Type B pancreatic cell (in vitro differentiated cells): ENCODE results near the gene ZRANB3. TPM values are rescaled to one million over a fixed set of nuclear protein-coding genes. Genes with fewer than 3 reads are reported as not detected.

Source experiments
- DNase-seq: peaks from one replicate; pipeline ENCODE4 v3.0.0; 2021; ENCODE audit warnings: mixed read lengths; ENCODE audit not compliant: unreplicated experiment; ENCODE audit errors: extremely low spot score
- H3K27ac Mint-ChIP-seq: 2 replicates; pipeline ENCODE4 v1.8.0; 2021; ENCODE audit warnings: mild to moderate bottlenecking, mixed read lengths
- H3K27me3 Mint-ChIP-seq: 2 replicates; pipeline ENCODE4 v1.8.0; 2021; ENCODE audit warnings: mixed read lengths
- H3K36me3 Mint-ChIP-seq: 2 replicates; pipeline ENCODE4 v1.8.0; 2021; ENCODE audit warnings: mixed read lengths
- H3K4me1 Mint-ChIP-seq: one replicate; pipeline ENCODE4 v1.8.0; 2021; ENCODE audit warnings: mixed read lengths; ENCODE audit not compliant: unreplicated experiment
- H3K4me3 Mint-ChIP-seq: 2 replicates; pipeline ENCODE4 v1.8.0; 2021; ENCODE audit warnings: mild to moderate bottlenecking, mixed read lengths
- H3K9me3 Mint-ChIP-seq: 2 replicates; pipeline ENCODE4 v1.8.0; 2021; ENCODE audit warnings: mixed read lengths
- CTCF ChIP-seq: fragments of 200-600 bp; sonication (generic); conservative IDR thresholded peaks from 2 replicates; pipeline ENCODE4 v1.5.0; 2021; ENCODE audit warnings: antibody characterized with exemption, mild to moderate bottlenecking
- total RNA-seq: library from RNA; stranded (reverse); gene quantifications from 2 replicates; pipeline ENCODE4 v1.2.1, GENCODE V29; 2021; ENCODE audit warnings: low replicate concordance

ZRANB3 gene
- total RNA-seq, 1 donor from 2014 or later: 15.8 TPM

- Mint-ChIP-seq H3K27me3 (no peaks in the 10 kb centered on the region), H3K27ac (no peak overlapping the region), H3K36me3 (peaks cover 21% of the 10 kb centered on the region), H3K4me1 (no peaks in the 10 kb centered on the region), H3K9me3 (peaks cover 14% of the 10 kb centered on the region), H3K4me3 (no peak overlapping the region)
- no peak for TF ChIP-seq CTCF
- DNase-seq: no peak
These were observed 45.6 kb downstream of the ZRANB3 start for GRCh38 chr2:135485441-135485840.

GRCh38 chr2:135475128-135475527 is 55.9 kb downstream of the ZRANB3 start:
- no peaks in the 10 kb centered on the region for H3K4me1 Mint-ChIP-seq

GRCh38 chr2:135473567-135473966 is 57.5 kb downstream of the ZRANB3 start:
- DNase-seq: no peak
- H3K36me3 Mint-ChIP-seq: no peaks in the 10 kb centered on the region
- no peaks in the 10 kb centered on the region for H3K9me3 Mint-ChIP-seq
- no peak overlapping the region for H3K4me3 Mint-ChIP-seq
- H3K27ac Mint-ChIP-seq: no peak overlapping the region
- peak; percentile 55 for TF ChIP-seq CTCF
- H3K27me3 Mint-ChIP-seq: no peaks in the 10 kb centered on the region
- no peaks in the 10 kb centered on the region for H3K4me1 Mint-ChIP-seq

More at GRCh38 chr2:135475128-135475527, 55.9 kb downstream of the ZRANB3 start:
- Mint-ChIP-seq H3K27me3 (no peaks in the 10 kb centered on the region), H3K36me3 (no peaks in the 10 kb centered on the region), H3K27ac (no peak overlapping the region), H3K4me3 (no peak overlapping the region), H3K9me3 (no peaks in the 10 kb centered on the region)
- TF ChIP-seq CTCF: no peak
- no peak for DNase-seq

GRCh38 chr2:135471106-135471505 is 59.9 kb downstream of the ZRANB3 start:
- H3K4me1 Mint-ChIP-seq: no peaks in the 10 kb centered on the region
- no peaks in the 10 kb centered on the region for H3K36me3 Mint-ChIP-seq
- H3K4me3 Mint-ChIP-seq: no peak overlapping the region
- H3K27ac Mint-ChIP-seq: no peak overlapping the region
- TF ChIP-seq CTCF: no peak
- no peaks in the 10 kb centered on the region for H3K9me3 Mint-ChIP-seq
- DNase-seq: no peak
- H3K27me3 Mint-ChIP-seq: no peaks in the 10 kb centered on the region

- H3K9me3 Mint-ChIP-seq: peaks cover 6% of the 10 kb centered on the region
- no peaks in the 10 kb centered on the region for H3K27me3 Mint-ChIP-seq
- no peak for DNase-seq
- no peak for TF ChIP-seq CTCF
- peaks cover 2% of the 10 kb centered on the region for H3K36me3 Mint-ChIP-seq
- no peak overlapping the region for H3K27ac Mint-ChIP-seq
- no peaks in the 10 kb centered on the region for H3K4me1 Mint-ChIP-seq
- H3K4me3 Mint-ChIP-seq: no peak overlapping the region
These were observed 73.7 kb downstream of the ZRANB3 start for GRCh38 chr2:135457279-135457678.

GRCh38 chr2:135456835-135457234 is 74.2 kb downstream of the ZRANB3 start:
- H3K4me3 Mint-ChIP-seq: no peak overlapping the region
- H3K27ac Mint-ChIP-seq: no peak overlapping the region
- no peak for DNase-seq
- no peaks in the 10 kb centered on the region for H3K4me1 Mint-ChIP-seq
- H3K36me3 Mint-ChIP-seq: peaks cover 6% of the 10 kb centered on the region
- no peaks in the 10 kb centered on the region for H3K27me3 Mint-ChIP-seq
- H3K9me3 Mint-ChIP-seq: peaks cover 10% of the 10 kb centered on the region
- TF ChIP-seq CTCF: no peak
